Activated T-cell treated with anti-CD3 and anti-CD28 coated beads for 1 hour (primary cell): ENCODE results near the gene CDH4.

Source experiments
- DNase-seq: peaks from one replicate; pipeline ENCODE4 v3.0.0-alpha.2; 2020; ENCODE audit warnings: low read depth

CDH4 gene

DNA sequence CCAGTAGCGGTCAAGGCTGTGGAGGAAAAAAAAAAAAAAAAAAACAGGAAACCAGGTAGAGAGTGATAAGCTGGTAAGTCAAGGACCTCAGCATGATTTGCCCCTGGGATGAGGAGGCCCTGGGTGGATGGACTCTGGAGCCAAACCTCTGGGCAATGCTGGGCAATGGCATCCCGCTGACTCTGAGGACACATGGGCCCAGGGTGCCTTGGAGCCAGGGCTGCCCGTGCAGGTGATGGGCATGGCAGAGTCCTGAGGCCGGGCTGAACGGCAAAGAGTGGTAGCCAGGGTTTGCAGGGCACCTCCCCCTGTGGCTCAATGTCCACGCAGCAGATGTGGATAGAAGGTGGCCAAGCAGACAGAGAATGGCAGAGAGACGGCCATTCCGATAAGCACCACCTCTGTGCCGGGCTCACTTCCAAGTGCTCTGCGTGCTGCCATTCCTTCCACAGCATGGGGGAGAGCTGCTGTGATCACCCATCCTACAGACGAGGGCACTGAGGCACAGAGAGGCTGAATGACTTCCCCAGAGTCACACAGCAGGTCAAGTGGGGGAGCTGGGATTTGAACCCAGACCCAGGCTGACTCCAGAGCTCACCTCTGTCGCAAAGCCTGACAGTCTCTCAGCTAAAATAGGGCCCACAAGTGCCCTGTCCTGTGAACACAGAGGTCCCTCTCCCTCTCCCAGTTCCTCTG is 353.9 kb downstream of the CDH4 start:
- DNase-seq: no peak

GRCh38 chr20:61608275-61609085 is 356.4 kb downstream of the CDH4 start:
- no peak for DNase-seq

DNA sequence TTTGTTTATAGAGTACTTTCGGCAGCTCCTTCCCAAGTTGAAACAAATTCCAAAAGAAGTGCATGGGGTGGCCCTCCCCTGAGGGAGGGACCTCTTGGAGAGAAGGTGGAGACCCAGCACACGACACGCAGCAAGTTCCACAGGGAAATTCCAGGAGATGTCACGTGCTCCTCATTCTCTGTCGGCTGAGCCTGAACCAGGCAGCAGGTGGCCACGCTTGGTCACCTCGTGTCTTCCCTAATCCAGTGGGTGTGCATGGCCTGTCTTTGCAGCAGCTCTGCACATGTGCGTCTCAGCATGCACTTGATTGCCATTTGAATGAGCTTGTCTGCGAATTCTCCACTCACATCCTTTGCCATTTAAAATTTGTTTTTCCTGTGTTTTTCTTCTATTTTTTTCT is 357.4 kb downstream of the CDH4 start:
- DNase-seq: no peak

GRCh38 chr20:61611401-61612180 is 359.5 kb downstream of the CDH4 start:
- no peak for DNase-seq

DNA sequence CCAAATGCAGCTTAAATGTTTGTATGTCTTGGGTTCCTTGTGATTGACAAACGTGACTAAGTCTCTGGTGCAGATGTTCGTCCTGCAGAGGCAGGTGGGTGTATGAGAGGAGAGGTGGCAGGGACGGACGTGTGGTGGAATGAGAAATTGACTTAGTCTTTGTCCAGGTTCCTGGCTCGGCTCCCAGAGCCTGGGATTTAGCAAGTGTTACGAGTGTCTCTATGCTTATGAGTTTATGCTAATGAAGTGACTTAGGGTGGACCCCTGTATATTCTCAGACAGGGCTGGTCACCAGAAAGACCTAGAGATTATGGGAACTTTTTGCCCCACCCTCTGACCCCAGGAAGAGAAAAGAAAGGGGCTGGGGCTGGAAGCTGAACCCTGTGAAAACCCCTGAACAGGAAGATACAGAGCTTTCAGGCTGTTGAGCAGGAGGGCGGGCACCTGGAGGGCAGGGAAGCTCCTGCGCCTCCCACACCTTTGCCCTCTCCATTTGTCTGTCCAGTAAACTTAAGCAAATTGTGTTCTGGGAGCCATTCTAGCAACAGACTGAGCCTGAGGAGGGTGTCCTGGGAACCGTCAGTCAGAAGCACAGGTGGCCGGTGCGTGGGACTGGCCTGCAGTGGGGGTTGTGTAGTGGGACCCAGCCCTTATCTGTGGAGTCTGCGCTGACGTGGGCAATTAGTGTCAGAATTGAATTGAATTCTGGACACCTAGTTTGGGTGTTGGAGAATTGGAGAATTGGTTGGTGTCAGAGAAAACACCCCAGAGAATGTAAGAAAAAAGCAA is 362.1 kb downstream of the CDH4 start:
- no peak for DNase-seq

- DNase-seq: no peak
These were observed 362.6 kb downstream of the CDH4 start for GRCh38 chr20:61614706-61615100.

DNA sequence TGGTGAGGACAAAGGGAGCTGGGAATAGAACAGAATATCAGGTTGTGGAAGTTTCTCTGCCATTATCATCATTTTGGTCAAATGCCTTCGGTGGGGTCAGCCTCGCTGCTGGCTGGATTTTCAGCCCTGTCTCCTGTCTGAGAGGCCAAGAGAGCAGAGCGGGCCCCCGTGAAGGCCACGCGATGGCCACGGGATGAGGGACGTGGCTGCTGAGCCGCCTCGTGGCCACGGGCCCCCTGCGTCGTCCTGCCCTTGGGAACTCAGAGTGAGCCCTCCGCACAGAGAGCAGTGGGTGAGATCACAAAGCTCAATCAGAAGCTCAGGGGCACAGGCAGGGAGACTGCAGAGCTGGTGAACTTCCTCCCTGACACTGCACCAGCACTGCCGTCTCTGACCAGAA is 363.7 kb downstream of the CDH4 start:
- no peak for DNase-seq

DNA sequence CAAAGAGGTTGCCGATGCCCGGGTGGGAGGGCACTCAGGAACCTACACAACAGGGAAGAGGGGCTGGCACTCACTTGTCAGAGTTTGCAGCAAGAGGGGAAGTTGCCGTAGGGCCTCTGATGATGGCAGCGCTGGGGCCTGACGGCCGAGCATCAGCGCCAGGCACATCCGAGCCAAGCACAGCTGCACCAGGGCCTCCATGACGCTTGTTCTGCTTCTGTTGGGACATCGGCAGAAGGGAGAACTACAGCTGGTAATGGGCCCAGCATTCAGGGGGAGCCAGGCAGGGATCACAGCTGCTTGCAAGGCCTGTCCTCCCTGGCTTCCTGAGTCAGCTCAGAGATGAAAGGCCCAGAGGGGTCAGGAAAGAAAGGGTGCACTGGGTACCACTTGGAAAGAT is 367.7 kb downstream of the CDH4 start:
- DNase-seq: no peak

- no peak for DNase-seq
These were observed 368.1 kb downstream of the CDH4 start for GRCh38 chr20:61620174-61620573.

DNA sequence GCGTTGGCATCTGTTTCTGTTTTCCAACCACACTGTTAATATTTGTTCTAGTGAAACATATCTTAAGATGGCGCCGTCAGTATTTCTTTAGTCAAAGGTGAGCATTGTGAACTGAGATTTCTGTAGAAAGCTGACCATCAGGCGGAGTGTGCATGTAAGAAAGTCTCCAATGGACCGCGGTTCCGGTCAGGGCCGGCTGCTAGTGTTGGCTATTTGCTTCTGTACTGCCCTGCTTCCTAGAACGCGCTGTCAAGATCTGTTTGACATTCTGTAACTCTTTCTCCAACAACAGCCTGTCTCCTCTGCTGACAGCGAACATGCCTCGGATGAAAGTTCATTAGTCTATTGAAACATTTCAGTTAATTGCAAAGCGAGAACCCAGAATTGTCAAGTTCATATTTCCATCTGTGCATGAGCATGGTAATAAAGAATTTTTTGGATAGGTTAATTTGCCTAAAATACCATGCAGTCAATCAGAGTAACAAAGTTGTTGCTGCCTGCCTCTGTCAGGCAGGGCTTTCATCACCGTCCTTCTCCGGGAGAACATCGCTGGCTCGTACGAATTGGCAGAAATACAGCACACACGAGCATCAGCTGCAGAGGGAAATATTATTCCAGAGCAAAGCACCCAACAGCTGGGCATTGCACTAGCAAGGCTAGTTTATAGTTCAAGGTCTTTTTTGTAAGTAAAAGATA is 369.1 kb downstream of the CDH4 start:
- DNase-seq: no peak

- DNase-seq: no peak
These were observed 369.8 kb downstream of the CDH4 start for GRCh38 chr20:61621852-61622251.

DNA sequence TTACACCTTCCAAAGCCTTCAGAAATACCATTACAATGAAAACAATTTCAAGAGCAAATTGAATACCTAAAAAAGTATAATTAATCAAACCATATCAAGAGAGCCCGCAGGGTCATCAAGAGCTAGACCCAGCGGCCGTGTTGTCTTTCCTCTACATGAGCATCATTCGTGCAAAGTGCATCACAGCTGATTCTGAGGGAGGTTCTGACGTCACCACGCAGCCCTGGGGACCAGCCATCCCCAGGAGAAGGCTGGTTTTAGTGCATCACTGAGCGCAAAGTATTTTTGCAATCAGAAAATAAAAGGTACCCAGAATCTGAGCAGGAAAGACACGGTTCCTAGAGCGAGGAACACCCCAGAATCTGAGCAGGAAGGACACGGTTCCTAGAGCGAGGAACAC is 371.4 kb downstream of the CDH4 start:
- no peak for DNase-seq

DNA sequence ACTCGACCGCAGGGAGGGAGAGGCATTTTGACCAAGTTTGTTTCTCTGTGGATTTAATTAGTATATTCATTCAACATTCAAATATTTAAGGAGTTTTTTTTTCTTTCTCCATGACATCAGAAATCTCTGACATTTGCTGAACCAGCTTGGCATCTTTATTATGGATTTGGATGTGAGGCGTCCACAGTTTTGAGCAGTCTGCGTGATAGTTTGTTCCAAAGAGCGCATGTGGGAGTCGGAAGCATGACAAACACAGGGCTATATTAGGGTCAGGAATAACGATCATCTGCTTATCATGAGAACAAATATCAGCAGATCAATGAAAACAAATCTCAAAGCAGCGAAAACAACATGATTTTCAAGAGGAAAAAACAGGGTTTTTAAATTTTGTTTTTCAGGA is 373.2 kb downstream of the CDH4 start:
- DNase-seq: no peak

DNA sequence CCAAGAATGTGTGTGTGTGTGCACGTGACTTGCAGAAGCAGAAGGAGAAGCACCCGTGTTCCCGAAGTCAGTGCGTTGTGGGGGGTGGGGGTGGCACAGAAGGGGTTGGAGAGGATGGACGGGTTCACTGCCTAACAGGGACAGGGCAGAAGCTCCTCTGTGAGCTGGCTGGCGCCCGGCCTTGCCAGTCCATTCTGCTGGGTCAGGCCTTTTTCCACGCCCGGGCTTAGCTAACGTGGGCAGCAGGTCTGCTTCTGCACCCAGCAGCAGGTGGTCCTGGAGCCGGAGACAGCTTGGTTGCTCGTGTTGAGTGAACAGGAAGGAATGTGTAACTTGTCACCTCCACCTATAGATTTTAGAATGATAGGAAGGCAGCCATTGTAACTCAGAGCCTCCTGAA is 374.4 kb downstream of the CDH4 start:
- DNase-seq: no peak

GRCh38 chr20:61627791-61628415 is 375.8 kb downstream of the CDH4 start:
- DNase-seq: no peak

GRCh38 chr20:61628480-61628879 is 376.4 kb downstream of the CDH4 start:
- DNase-seq: no peak

- no peak for DNase-seq
These were observed 377.0 kb downstream of the CDH4 start for GRCh38 chr20:61628901-61629601.

GRCh38 chr20:61629602-61630390 is 377.7 kb downstream of the CDH4 start:
- DNase-seq: no peak

GRCh38 chr20:61630391-61630650 is 378.3 kb downstream of the CDH4 start:
- no peak for DNase-seq

DNA sequence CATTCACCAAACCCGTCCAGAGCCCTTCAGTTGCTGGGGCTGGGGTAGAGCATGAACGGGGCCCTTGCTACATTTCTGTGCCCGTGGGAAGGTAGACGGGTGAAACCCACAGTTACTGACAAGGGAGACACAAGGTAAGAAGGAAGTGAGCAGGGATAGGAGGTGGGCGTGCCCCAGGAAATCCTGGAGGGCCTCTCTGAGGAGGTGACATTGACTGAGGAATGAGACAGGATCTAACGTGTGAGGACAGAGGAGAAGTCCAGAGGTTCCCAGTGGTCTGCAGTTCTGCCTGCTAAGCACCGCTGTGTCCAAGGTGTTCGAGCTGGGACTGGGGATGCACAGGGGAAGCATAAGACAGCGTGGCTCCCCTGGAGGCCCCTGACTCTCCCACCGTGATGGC is 378.8 kb downstream of the CDH4 start:
- DNase-seq: no peak
